Stimulated activated CD8-positive, alpha-beta memory T cell treated with anti-CD3 and anti-CD28 coated beads, Interleukin-7, amount 100 ng/mL, for 1 hour (primary cell): ENCODE measurements around the gene KCTD21.

Source experiments
- DNase-seq, 2 donors: peaks; one replicate each; pipeline ENCODE4 v3.0.0-alpha.2; 2020; ENCODE audit warnings: low read depth in 2 of 2

KCTD21 gene

GRCh38 chr11:78139422-78140391 lies 48.7 kb downstream of the KCTD21 start, which contains the start of gene ALG8:
TSS of gene ALG8 (minus strand) at chr11:78139626. CDS start at chr11:78139588, 38 bp downstream.
- peak; percentile 96 for DNase-seq

DNA sequence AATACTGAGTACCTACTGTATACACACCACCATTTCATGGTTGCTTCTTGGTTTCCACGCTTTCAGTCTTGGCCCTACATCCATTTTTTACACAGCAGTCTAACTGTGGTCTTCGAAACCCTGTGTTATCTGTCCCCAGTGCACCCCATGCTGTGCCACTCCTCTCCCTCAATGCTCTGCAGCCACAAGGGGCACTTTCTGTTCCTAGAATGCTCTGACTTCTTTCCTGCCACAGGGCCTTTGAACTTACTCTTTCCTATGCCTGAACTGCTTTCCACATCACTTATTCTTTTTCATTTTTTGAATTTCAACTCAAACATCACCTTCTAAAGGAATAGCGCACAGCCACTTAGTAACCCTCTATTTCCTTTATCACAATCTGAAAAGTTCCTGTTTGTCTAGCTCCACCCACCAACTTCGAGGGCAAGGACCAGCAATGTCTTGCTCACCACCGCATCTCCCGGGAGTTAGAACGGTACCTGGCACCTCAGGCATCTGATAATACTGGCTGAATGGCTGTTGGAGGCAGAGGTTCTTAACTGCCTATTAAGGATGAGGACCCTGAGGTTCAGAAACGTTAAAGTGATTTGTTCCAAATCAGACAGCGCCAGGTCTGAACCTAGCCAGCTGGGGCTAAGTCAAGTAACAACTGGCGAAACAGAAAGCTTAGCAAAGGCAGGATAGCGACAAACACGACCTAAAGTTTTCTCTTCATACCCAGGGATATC lies 49.6 kb downstream of the KCTD21 start:
- peak in 1 of 2 donors; percentile 3 for DNase-seq

- DNase-seq, result no peak
These were observed 50.1 kb downstream of the KCTD21 start for GRCh38 chr11:78138291-78138690.

DNA sequence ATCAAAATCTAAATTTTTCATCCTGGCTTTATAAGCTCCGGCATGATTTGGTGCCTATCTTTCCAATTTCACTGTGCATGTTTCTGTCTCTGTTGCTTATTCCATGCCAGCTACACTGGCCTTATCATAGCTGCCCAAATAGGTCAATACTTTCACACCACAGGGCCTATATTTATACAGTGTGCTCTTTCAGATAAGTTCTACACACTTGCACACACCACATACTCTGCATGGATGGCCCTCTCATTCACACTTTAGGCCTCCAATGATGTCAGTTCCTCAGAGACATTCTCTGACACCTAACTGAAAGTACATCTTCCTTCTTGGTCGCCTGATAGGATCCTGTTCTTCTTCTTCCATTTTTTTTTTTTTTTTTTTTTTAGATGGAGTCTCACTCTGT lies 56.0 kb downstream of the KCTD21 start:
- DNase-seq, result no peak

DNA sequence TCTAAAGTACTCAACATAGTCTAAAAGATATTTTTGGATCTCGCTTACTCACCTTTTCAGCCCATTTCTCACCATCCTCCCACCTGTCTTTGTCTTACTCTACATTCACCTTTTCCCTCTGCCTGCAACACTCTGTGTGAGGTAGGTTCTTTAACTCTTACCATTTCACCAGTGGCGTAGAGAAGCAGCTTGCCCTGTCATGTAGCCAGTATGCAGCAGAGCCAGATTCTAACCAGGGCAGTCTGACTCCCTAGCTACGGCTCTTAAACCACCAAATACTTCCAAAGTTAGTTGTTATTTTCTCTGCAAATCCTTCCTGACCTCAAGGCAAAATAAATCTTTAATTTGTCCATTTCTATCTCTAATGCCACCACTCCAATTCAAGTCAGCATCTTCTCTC lies 56.5 kb downstream of the KCTD21 start:
- no peak for DNase-seq

DNA sequence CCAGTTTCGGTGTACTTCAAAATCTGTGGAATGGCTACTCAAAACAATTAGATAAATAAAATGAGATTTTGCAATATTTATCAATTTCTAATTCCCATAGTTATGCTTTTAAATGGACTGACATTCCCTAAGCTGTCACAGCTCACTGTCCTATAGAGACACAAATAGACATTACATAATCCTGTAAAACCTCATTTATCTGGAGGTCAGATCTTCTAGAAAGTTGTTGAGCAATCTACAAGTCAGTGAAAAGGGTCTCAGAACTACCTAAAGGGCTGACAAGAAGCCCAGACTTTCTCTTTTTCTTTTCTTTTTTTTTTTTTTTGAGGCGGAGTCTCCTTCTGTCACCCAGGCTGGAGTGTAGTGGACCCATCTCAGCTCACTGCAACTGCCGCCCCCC lies 61.0 kb downstream of the KCTD21 start:
- no peak for DNase-seq
